PC-3 (cell line): Measurements from ENCODE around the gene TTC23L. TPM values are rescaled to one million over a fixed set of nuclear protein-coding genes. Genes with fewer than 3 reads are reported as not detected.

ENCODE experiments used
- ATAC-seq: fragments of 200-7000 bp; cut with Tn5 transposase; 2 replicates; pipeline ENCODE4 v1.9.1; 2020; ENCODE audit warnings: mild to moderate bottlenecking, moderate library complexity
- BruUV-seq: library from RNA; stranded (reverse); fragments of 400-500 nt; replicated peaks from 2 replicates; lab custom pipeline; 2021; lab: Mats Ljungman, UMichigan
- CTCF ChIA-PET: fragments of 300-600 bp; sonication (Branson Sonifier 250); formaldehyde crosslinking; loops from one replicate; lab custom pipeline; 2022; ENCODE audit warnings: antibody characterized with exemption; lab: Charles Lee
- POLR2A ChIA-PET: fragments of 300-600 bp; sonication (Branson Sonifier 250); formaldehyde crosslinking; loops from one replicate; lab custom pipeline; 2022; ENCODE audit warnings: antibody characterized with exemption; ENCODE audit not compliant: unreplicated experiment; lab: Charles Lee
- DNase-seq: peaks from one replicate; pipeline ENCODE4 v3.0.0-alpha.2; 2015
- H2AFZ ChIP-seq: fragments of 300-600 bp; sonication (generic); 2 replicates; pipeline ENCODE4 v1.6.0; 2016; ENCODE audit warnings: antibody characterized with exemption, low read length
- H3F3A ChIP-seq: fragments of 300-600 bp; sonication (generic); one replicate; pipeline ENCODE4 v1.6.0; 2017; ENCODE audit warnings: antibody characterized with exemption, low read length, control low read depth, mild to moderate bottlenecking; ENCODE audit not compliant: unreplicated experiment
- H3K27ac ChIP-seq: fragments of 300-600 bp; sonication (generic); 2 replicates; pipeline ENCODE4 v1.5.1; 2016; ENCODE audit warnings: mild to moderate bottlenecking, low read length
- H3K27me3 ChIP-seq: fragments of 300-600 bp; sonication (generic); 2 replicates; pipeline ENCODE4 v1.6.1; 2016; ENCODE audit warnings: low read length, mixed read lengths
- H3K36me3 ChIP-seq: fragments of 300-600 bp; sonication (generic); 2 replicates; pipeline ENCODE4 v1.6.1; 2016; ENCODE audit warnings: low read depth, mixed run types, low read length, mixed read lengths
- H3K4me1 ChIP-seq: fragments of 300-600 bp; sonication (generic); 2 replicates; pipeline ENCODE4 v1.5.1; 2016; ENCODE audit warnings: low read length; ENCODE audit not compliant: insufficient read depth
- H3K4me2 ChIP-seq: fragments of 300-600 bp; sonication (generic); 2 replicates; pipeline ENCODE4 v1.6.0; 2016; ENCODE audit warnings: low read length
- H3K4me3 ChIP-seq: fragments of 300-600 bp; sonication (generic); 2 replicates; pipeline ENCODE4 v1.5.1; 2016; ENCODE audit warnings: mild to moderate bottlenecking, low read length, mixed read lengths
- H3K79me2 ChIP-seq: fragments of 300-600 bp; sonication (generic); 2 replicates; pipeline ENCODE4 v1.6.1; 2017; ENCODE audit warnings: low read length, mixed read lengths
- H3K9ac ChIP-seq: fragments of 300-600 bp; sonication (generic); 2 replicates; pipeline ENCODE4 v1.6.0; 2016; ENCODE audit warnings: mild to moderate bottlenecking, low read length
- H3K9me2 ChIP-seq: fragments of 300-600 bp; sonication (generic); replicated peaks from 2 replicates; pipeline ENCODE4 v1.6.1; 2016; ENCODE audit warnings: mixed run types, low read length, mixed read lengths
- H3K9me3 ChIP-seq: fragments of 300-600 bp; sonication (generic); 2 replicates; pipeline ENCODE4 v1.6.1; 2016; ENCODE audit warnings: low read length, mixed read lengths
- H4K20me1 ChIP-seq: fragments of 300-600 bp; sonication (generic); 2 replicates; pipeline ENCODE4 v1.6.1; 2016; ENCODE audit warnings: low read length, mixed read lengths
- CTCF ChIP-seq: fragments of 300-600 bp; sonication (generic); conservative IDR thresholded peaks from 2 replicates; pipeline ENCODE4 v1.5.1; 2017; ENCODE audit warnings: antibody characterized with exemption, low read depth, mild to moderate bottlenecking, low read length
- EZH2 ChIP-seq: fragments of 300-600 bp; sonication (generic); IDR thresholded peaks from one replicate; pipeline ENCODE4 v1.6.1; 2017; ENCODE audit warnings: antibody characterized with exemption, mild to moderate bottlenecking, low read length; ENCODE audit not compliant: unreplicated experiment
- EZH2phosphoT487 ChIP-seq: fragments of 300-600 bp; sonication (generic); IDR thresholded peaks from 2 replicates; pipeline ENCODE4 v1.6.1; 2018; ENCODE audit warnings: mild to moderate bottlenecking, antibody characterized with exemption, low read length, borderline replicate concordance
- intact Hi-C: fragments of 100-400 bp; cut with micrococcal nuclease; formaldehyde crosslinking; loops from 2 replicates; pipeline ENCODE4 v1.9.0; 2023
- total RNA-seq: library from RNA; depleted of rRNA; stranded (reverse); fragments of >200 nt; gene quantifications from 2 replicates; pipeline ENCODE4 v1.2.3, GENCODE V29; 2014

The TTC23L gene
- total RNA-seq, 1 experiment from 2014 or later, result 0.84 TPM

DNA sequence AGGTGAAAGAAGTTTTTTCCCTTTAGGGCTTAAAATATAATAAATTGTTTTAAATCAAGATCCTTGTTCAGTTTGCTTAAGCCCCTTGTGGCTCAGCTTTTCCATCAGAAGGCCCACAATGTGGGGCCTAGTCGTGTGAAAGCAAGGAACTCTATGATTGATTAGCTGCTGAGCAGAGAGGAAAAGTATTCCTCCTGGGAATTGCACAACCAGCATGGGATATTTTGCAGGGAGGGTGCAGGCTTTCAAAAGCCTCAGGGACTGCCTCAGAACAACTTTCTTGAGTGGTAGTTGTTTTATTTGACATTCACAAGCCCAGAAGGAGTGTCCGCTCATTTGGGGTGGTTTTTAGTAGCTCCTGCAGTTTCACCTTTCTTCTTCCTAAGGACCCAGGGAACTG lies 19.8 kb downstream of the TTC23L start:
- H3K4me2 ChIP-seq, result no peak overlapping the region
- no TSS peak for BruUV-seq
- peaks cover 8% of the 10 kb centered on the region; the same call in 1 of the 2 replicates for H3K4me1 ChIP-seq
- POLR2A ChIA-PET, result interaction anchor here (0.7 kb wide), 1 partner anchor 19 kb away, joined by 3 read pairs; no protein-coding TSS in a partner anchor
- H3K9ac ChIP-seq, result no peak overlapping the region
- TF ChIP-seq EZH2phosphoT487, result no peak
- no peak for TF ChIP-seq CTCF
- TF ChIP-seq EZH2, result no peak
- CTCF ChIA-PET, result no interaction called here
- H3K4me3 ChIP-seq, result no peak overlapping the region
- no peak for ATAC-seq
- no peaks in the 10 kb centered on the region for H3K9me3 ChIP-seq
- H3K79me2 ChIP-seq, result no peaks in the 10 kb centered on the region
- no peak overlapping the region for H2AFZ ChIP-seq
- H3K36me3 ChIP-seq, result no peaks in the 10 kb centered on the region
- H3K9me2 ChIP-seq, result no peaks in the 10 kb centered on the region
- H3K27ac ChIP-seq, result no peak overlapping the region
- H3K27me3 ChIP-seq, result no peaks in the 10 kb centered on the region
- intact Hi-C loops, result no loop called here
- H3F3A ChIP-seq, result no peaks in the 10 kb centered on the region
- no peak for DNase-seq
- no peaks in the 10 kb centered on the region for H4K20me1 ChIP-seq

- no peaks in the 10 kb centered on the region for H3K9me3 ChIP-seq
- DNase-seq, result no peak
- CTCF ChIA-PET, result no interaction called here
- H3K36me3 ChIP-seq, result no peaks in the 10 kb centered on the region
- H3K9me2 ChIP-seq, result no peaks in the 10 kb centered on the region
- no peaks in the 10 kb centered on the region for H3K27me3 ChIP-seq
- peaks cover 6% of the 10 kb centered on the region; the same call in 1 of the 2 replicates for H3K4me1 ChIP-seq
- no peak overlapping the region for H3K27ac ChIP-seq
- no peak overlapping the region for H3K9ac ChIP-seq
- intact Hi-C loops, result no loop called here
- TF ChIP-seq EZH2phosphoT487 (no peak), EZH2 (no peak), CTCF (no peak)
- H4K20me1 ChIP-seq, result no peaks in the 10 kb centered on the region
- no peaks in the 10 kb centered on the region for H3K79me2 ChIP-seq
- ATAC-seq, result no peak
- no peak overlapping the region for H3K4me3 ChIP-seq
- no TSS peak for BruUV-seq
- H3F3A ChIP-seq, result no peaks in the 10 kb centered on the region
- H2AFZ ChIP-seq, result no peak overlapping the region
- no peak overlapping the region for H3K4me2 ChIP-seq
- POLR2A ChIA-PET, result no interaction called here
Measured at GRCh38 chr5:34859253-34859652, 20.3 kb downstream of the TTC23L start.

GRCh38 chr5:34863946-34864345 lies 25.0 kb downstream of the TTC23L start:
- Histone ChIP-seq H3K36me3 (no peaks in the 10 kb centered on the region), H3K9me3 (no peaks in the 10 kb centered on the region), H4K20me1 (no peaks in the 10 kb centered on the region), H3K4me2 (no peak overlapping the region), H3K4me3 (no peak overlapping the region), H2AFZ (no peak overlapping the region), H3K79me2 (no peaks in the 10 kb centered on the region), H3K27ac (no peak overlapping the region), H3K27me3 (no peaks in the 10 kb centered on the region), H3K4me1 (no peaks in the 10 kb centered on the region), H3F3A (no peaks in the 10 kb centered on the region), H3K9ac (no peak overlapping the region), H3K9me2 (no peaks in the 10 kb centered on the region)
- DNase-seq, result no peak
- TF ChIP-seq EZH2phosphoT487 (no peak), EZH2 (no peak), CTCF (no peak)
- intact Hi-C loops, result no loop called here
- no TSS peak for BruUV-seq
- CTCF ChIA-PET, result no interaction called here
- POLR2A ChIA-PET, result no interaction called here
- no peak for ATAC-seq
